GM13976 (cell line): ENCODE data around the gene RANGRF.

Experiments
- DNase-seq: peaks from one replicate; pipeline ENCODE4 v3.0.0; 2012; ENCODE audit warnings: low spot score
- in situ Hi-C: fragments of 300-500 bp; cut with MboI; formaldehyde crosslinking; loops from one replicate; pipeline ENCODE4 v1.12.0; 2022; ENCODE audit warnings: low sequenced_read_pairs, mixed read lengths, inconsistent platforms; ENCODE audit not compliant: unreplicated experiment
- TF ChIP-seq, protein P1 (sequence below): IDR thresholded peaks from 2 replicates; pipeline ENCODE4 v1.5.1; 2012; ENCODE audit warnings: borderline replicate concordance, mild to moderate bottlenecking; ENCODE audit not compliant: insufficient read depth; ENCODE audit errors: extremely low read depth, missing control alignments, control extremely low read depth

The RANGRF gene

DNA sequence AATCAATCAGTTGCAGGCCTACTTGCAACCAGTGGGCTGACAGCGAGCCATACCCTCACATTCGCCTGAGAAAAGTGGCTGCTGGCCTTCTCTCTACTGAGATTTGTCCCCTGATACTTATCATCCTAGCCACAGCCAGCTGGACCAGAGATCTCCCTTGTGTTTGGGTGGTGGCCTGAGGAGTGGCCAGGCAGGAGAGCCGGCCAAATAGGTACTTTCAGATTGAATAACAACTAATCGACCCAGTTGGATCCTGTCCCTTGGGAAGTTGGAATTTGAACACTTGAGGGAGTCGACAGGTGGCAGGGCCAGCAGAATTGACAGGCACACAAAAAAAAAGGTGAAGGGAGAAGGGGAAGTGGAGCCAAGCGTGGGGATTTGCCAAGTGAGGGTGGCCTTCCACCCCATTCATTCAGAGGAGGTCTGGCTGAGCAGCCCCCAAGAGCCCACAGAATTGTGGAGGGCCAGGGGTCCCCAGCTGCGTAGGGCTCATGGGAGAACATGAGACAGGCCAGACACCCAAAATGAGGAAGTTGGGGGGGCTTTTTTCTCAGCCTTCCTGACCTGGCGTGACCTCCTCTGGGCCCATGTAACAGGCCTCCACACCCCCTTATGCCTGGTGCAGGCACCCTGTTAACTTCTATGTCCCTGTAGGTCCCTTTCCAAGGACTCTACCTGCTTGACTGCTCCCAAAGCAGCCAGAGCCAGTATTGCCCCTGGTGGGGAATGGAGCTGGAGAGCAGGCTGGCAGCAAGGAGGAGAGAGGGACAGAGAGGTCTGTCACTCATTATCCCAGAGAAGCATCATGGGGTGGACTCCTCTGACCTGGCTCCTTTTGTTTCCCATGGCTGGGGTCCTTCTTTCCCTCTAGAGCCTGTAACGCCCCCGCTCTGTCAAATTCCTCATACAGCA lies 2.9 kb upstream of the RANGRF start:
- in situ Hi-C loops, result no loop called here
- TF ChIP-seq, protein P1, sequence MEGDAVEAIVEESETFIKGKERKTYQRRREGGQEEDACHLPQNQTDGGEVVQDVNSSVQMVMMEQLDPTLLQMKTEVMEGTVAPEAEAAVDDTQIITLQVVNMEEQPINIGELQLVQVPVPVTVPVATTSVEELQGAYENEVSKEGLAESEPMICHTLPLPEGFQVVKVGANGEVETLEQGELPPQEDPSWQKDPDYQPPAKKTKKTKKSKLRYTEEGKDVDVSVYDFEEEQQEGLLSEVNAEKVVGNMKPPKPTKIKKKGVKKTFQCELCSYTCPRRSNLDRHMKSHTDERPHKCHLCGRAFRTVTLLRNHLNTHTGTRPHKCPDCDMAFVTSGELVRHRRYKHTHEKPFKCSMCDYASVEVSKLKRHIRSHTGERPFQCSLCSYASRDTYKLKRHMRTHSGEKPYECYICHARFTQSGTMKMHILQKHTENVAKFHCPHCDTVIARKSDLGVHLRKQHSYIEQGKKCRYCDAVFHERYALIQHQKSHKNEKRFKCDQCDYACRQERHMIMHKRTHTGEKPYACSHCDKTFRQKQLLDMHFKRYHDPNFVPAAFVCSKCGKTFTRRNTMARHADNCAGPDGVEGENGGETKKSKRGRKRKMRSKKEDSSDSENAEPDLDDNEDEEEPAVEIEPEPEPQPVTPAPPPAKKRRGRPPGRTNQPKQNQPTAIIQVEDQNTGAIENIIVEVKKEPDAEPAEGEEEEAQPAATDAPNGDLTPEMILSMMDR, result no peak
- no peak for DNase-seq

GRCh38 chr17:8287651-8288335 lies 677 bp upstream of the RANGRF start:
- in situ Hi-C loops, result no loop called here
- no peak for DNase-seq
- TF ChIP-seq, protein P1, result no peak

DNA sequence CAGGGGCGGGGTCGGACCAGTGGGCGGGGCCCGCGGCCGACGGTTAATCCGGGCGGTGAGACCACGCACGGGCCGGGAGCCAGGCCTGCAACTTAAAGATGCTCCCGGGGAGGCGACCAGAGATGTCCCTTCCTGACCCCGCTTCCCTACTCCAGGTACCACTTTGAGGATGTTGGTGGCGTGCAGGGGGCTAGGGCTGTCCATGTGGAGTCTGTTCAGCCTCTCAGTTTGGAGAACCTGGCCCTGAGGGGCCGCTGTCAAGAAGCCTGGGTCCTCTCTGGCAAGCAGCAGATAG lies 580 bp downstream of the RANGRF start:
- TF ChIP-seq, protein P1, result no peak
- in situ Hi-C loops, result no loop called here
- no peak for DNase-seq

- TF ChIP-seq, protein P1, result no peak
- no peak for DNase-seq
Measured at GRCh38 chr17:8290043-8290442, 1.6 kb downstream of the RANGRF start.

DNA sequence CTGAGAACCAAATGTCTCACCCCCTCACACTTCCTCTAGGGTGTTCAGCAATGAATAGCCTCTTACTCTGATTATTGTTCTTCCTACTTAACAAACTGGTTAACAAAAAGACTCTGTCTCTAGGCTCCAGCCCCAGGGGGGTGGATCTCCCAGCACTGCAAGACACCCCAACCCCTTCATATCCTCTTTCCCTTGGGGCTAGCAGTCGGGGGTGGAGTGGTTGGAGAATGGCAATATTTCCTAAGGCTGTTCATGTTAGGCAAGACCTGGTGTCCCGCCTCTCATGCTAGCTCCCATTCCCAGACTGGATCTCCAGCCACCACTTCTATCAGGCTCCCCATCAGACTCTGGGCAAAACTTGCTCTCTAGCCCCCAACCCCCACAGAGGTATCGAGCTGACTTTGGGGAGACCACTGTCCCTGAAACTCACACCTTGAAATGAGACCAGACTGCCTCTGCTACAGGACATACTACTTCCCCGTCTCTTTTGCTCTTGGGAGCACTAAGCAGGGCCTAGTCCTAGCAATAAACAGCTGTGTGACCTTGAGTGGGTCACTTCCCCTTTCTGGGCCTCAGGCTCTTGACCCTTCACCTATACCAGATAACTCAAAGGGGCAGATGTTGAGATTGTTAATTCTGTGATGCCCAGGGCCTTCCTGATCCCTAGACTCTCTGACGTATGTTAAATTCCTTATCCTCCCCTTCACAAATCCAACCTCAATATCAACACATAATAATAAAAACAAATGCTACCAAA lies 4.3 kb downstream of the RANGRF start:
- DNase-seq, result no peak
- TF ChIP-seq, protein P1, result no peak
- in situ Hi-C loops, result no loop called here

More at GRCh38 chr17:8290043-8290442, 1.6 kb downstream of the RANGRF start:
- in situ Hi-C loops, result no loop called here

- in situ Hi-C loops, result no loop called here
- DNase-seq, result no peak
- TF ChIP-seq, protein P1, result no peak
Measured at GRCh38 chr17:8294361-8294760, 5.9 kb downstream of the RANGRF start.
